HG03432 (cell line): ENCODE results near the gene SLC39A11.

Experiments used
- ATAC-seq: cut with Tn5 transposase; IDR thresholded peaks from one replicate; pipeline ENCODE4 v1.9.1; 2021; ENCODE audit warnings: mild to moderate bottlenecking, moderate library complexity; ENCODE audit not compliant: unreplicated experiment

Gene SLC39A11

GRCh38 chr17:73045724-73046123 is 46.8 kb downstream of the SLC39A11 start:
- no peak for ATAC-seq

GRCh38 chr17:73043686-73044581 is 48.6 kb downstream of the SLC39A11 start:
- no peak for ATAC-seq

- ATAC-seq: no peak
These were observed 49.4 kb downstream of the SLC39A11 start for GRCh38 chr17:73042809-73043685.

- ATAC-seq: no peak
These were observed 50.3 kb downstream of the SLC39A11 start for GRCh38 chr17:73042225-73042624.

- no peak for ATAC-seq
These were observed 53.2 kb downstream of the SLC39A11 start for GRCh38 chr17:73039282-73039681.

- no peak for ATAC-seq
These were observed 61.0 kb downstream of the SLC39A11 start for GRCh38 chr17:73031472-73031871.

- no peak for ATAC-seq
These were observed 61.5 kb downstream of the SLC39A11 start for GRCh38 chr17:73030995-73031394.

- no peak for ATAC-seq
These were observed 62.0 kb downstream of the SLC39A11 start for GRCh38 chr17:73030501-73030921.

GRCh38 chr17:73029991-73030390 is 62.5 kb downstream of the SLC39A11 start:
- no peak for ATAC-seq

GRCh38 chr17:73029021-73029420 is 63.5 kb downstream of the SLC39A11 start:
- no peak for ATAC-seq

GRCh38 chr17:73028299-73028755 is 64.2 kb downstream of the SLC39A11 start:
- ATAC-seq: no peak

GRCh38 chr17:73027130-73027741 is 65.3 kb downstream of the SLC39A11 start:
- no peak for ATAC-seq

- ATAC-seq: no peak
These were observed 67.4 kb downstream of the SLC39A11 start for GRCh38 chr17:73025041-73025560.

- ATAC-seq: no peak
These were observed 68.7 kb downstream of the SLC39A11 start for GRCh38 chr17:73023759-73024158.

- ATAC-seq: no peak
These were observed 69.8 kb downstream of the SLC39A11 start for GRCh38 chr17:73022694-73023093.

- ATAC-seq: no peak
These were observed 70.7 kb downstream of the SLC39A11 start for GRCh38 chr17:73021771-73022170.

GRCh38 chr17:73020110-73020509 is 72.4 kb downstream of the SLC39A11 start:
- no peak for ATAC-seq

GRCh38 chr17:73018599-73018998 is 73.9 kb downstream of the SLC39A11 start:
- ATAC-seq: no peak

GRCh38 chr17:73017658-73018057 is 74.8 kb downstream of the SLC39A11 start:
- no peak for ATAC-seq

GRCh38 chr17:73015722-73016276 is 76.7 kb downstream of the SLC39A11 start:
- ATAC-seq: no peak
